ENCODE results near the gene PACRG. TPM values are rescaled to one million over a fixed set of nuclear protein-coding genes. Genes with fewer than 3 reads are reported as not detected.

The PACRG gene
- total and polyA plus RNA-seq, 2 of the 4 experiments (the other 2 are of a cell fraction), result not detected

DNA sequence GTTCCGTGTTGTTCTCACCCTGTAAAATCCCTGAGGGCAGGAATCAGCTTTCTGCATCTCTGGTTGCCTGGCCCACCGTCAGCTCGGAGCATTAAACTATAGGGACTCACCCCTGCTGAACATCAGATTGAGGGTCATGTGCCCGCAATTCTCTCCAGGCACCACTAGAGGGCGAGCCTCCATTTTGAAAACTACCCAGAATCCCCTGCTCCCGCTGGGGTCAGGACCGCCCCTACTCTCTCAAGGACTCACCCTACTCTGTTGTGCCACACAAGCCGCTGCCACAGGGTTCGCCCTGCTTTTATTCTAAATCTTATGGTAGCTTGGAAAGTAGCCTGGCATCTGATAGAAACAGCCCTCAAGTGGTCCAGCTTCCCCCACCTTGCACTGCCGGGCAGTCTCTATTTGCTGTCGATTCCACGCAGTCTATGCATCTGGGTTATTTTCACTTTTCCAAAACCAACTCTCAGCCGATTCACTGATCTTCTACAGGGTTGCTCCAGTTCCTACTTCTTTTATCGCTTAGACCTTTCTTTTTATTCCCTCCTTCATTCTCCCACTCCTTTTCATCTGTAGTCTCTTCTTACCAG lies 442.6 kb downstream of the PACRG start:
- H3K18ac ChIP-seq (ENCODE audit: low read depth, low read length), result no peak overlapping the region
- no TSS peak for BruUV-seq (replicated peaks)
- H2BK120ac ChIP-seq (ENCODE audit: low read depth, low read length), result no peak overlapping the region
- no peak overlapping the region for H4K5ac ChIP-seq (ENCODE audit: low read depth, low read length)
- CTCF ChIA-PET, result interaction anchor here (0.6 kb wide), 1 partner anchor 11 kb away, joined by 3 read pairs; no protein-coding TSS in a partner anchor
- in situ Hi-C loops (cut with MboI; ENCODE audit: low sequenced_read_pairs), result no loop called here
- H3K36me3 ChIP-seq (ENCODE audit: control insufficient read depth, insufficient read depth, low read length), result no peaks in the 10 kb centered on the region
- no peak overlapping the region for H2BK15ac ChIP-seq (ENCODE audit: low read depth, low read length)
- H2BK20ac ChIP-seq (ENCODE audit: low read depth, low read length), result no peak overlapping the region
- intact Hi-C loops (cut with micrococcal nuclease), result no loop called here
- H3K27me3 ChIP-seq (ENCODE audit: control insufficient read depth, insufficient read depth, low read length), result no peaks in the 10 kb centered on the region
- ATAC-seq (ENCODE audit: low read depth) (no peak), DNase-seq (no peak)
- H3K23ac ChIP-seq (ENCODE audit: low read depth, low read length), result no peak overlapping the region
- TF ChIP-seq, protein P1, sequence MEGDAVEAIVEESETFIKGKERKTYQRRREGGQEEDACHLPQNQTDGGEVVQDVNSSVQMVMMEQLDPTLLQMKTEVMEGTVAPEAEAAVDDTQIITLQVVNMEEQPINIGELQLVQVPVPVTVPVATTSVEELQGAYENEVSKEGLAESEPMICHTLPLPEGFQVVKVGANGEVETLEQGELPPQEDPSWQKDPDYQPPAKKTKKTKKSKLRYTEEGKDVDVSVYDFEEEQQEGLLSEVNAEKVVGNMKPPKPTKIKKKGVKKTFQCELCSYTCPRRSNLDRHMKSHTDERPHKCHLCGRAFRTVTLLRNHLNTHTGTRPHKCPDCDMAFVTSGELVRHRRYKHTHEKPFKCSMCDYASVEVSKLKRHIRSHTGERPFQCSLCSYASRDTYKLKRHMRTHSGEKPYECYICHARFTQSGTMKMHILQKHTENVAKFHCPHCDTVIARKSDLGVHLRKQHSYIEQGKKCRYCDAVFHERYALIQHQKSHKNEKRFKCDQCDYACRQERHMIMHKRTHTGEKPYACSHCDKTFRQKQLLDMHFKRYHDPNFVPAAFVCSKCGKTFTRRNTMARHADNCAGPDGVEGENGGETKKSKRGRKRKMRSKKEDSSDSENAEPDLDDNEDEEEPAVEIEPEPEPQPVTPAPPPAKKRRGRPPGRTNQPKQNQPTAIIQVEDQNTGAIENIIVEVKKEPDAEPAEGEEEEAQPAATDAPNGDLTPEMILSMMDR (conservative IDR thresholded peaks at IDR 0.05; ENCODE audit: low read depth, low read length), result 0 out of 2 replicates have a peak, but pooled peaks have one; percentile 11
- TF ChIP-seq RFX5 (IDR thresholded peaks at IDR 0.05; ENCODE audit: low read depth, low read length), result no peak
- WGBS, 2 experiments (ENCODE audit: extremely low coverage in 2 of 2, insufficient read length in 1 of 2), result 89% methylated on average over 6 of the region's 14 CpGs; no CpG with 5 or more reads in 1 of the 2 experiments
- no peak overlapping the region for H3K4me3 ChIP-seq (ENCODE audit: insufficient read depth, low read depth, low read length)
- POLR2A ChIA-PET (ENCODE audit: unreplicated experiment), result no interaction called here
- no peak overlapping the region for H2BK5ac ChIP-seq (ENCODE audit: low read depth, low read length, poor library complexity, severe bottlenecking)
- H3K9me3 ChIP-seq (ENCODE audit: control insufficient read depth, insufficient read depth, low read length), result peaks cover 12% of the 10 kb centered on the region
- no peak overlapping the region for H3K14ac ChIP-seq (replicated peaks; ENCODE audit: low read depth, low read length)
- no peak overlapping the region for H3K9ac ChIP-seq (ENCODE audit: low read depth, low read length)
- H2AK9ac ChIP-seq (replicated peaks; ENCODE audit: low read depth, low read length, poor library complexity), result no peak overlapping the region
- H2AFZ ChIP-seq (replicated peaks; ENCODE audit: low read length, poor library complexity), result no peak overlapping the region
- H4K91ac ChIP-seq (ENCODE audit: insufficient read depth, low read depth, low read length), result no peak overlapping the region
- no peak overlapping the region for H3K4me2 ChIP-seq (ENCODE audit: low read depth, low read length)
- no peak overlapping the region for H3K4ac ChIP-seq (ENCODE audit: low read depth, low read length)
- no peaks in the 10 kb centered on the region for H3K9me1 ChIP-seq (ENCODE audit: insufficient read depth, low read length)
- H3K27ac ChIP-seq (ENCODE audit: insufficient read depth, low read length), result no peak overlapping the region
- H3K56ac ChIP-seq (ENCODE audit: extremely low read depth, insufficient read depth, low read length), result no peak overlapping the region
- H3K4me1 ChIP-seq (ENCODE audit: control insufficient read depth, insufficient read depth, low read length), result no peaks in the 10 kb centered on the region
- H4K8ac ChIP-seq (ENCODE audit: low read depth in 2 of 2, low read length in 2 of 2), result no peak overlapping the region
- no peaks in the 10 kb centered on the region for H3K79me1 ChIP-seq (ENCODE audit: low read depth in 1 of 2, low read length in 2 of 2)
- no peak overlapping the region for H2AK5ac ChIP-seq (ENCODE audit: low read depth, low read length)
- dilution Hi-C loops (cut with HindIII; ENCODE audit: low sequenced_read_pairs, unreplicated experiment), result no loop called here
- H4K20me1 ChIP-seq (ENCODE audit: insufficient read depth, low read length), result no peaks in the 10 kb centered on the region
